ENCODE data around the gene HSD3B1. TPM values are rescaled to one million over a fixed set of nuclear protein-coding genes. Genes with fewer than 3 reads are reported as not detected.

HSD3B1 gene
- total RNA-seq, result not detected in 2 replicates

DNA sequence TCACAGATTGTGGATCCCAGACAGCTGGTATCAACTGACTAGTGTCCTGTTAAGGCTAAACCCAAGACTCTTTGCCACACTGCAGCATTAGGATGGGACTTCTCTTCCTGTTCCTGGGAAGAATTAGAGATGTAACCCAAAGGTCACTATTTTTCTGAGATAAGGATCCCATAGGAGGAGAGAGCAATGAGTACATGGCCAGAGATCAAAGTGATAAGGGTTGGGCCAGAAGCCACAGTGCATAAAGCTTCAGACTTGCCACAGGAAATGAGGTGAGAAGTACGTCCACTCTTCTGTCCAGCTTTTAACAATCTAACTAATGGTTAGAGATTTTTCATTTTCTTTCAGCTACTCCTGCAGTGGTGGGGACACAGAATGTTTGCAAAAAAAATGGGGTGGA, at the start of gene HSD3B1:
TSS of gene HSD3B1 (plus strand) at position 270 of the 400 bp plus-strand sequence. CDS start 267 bp downstream, outside the sequence.

Other genes starting within 250 kb of the HSD3B1 start
- gene HAO2, start 138.4 kb upstream of the HSD3B1 start, total RNA-seq, result not detected in 2 replicates
- not detected in 2 replicates for gene HSD3B2, start 92.1 kb upstream of the HSD3B1 start, total RNA-seq
- gene ZNF697, start 141.1 kb downstream of the HSD3B1 start, total RNA-seq, result 8.5 and 12.6 TPM in 2 replicates
- 170 and 347 TPM in 2 replicates for gene PHGDH, start 204.7 kb downstream of the HSD3B1 start, total RNA-seq